NCI-H1694 treated with DMSO at 0.1 percent for 48 hours (cell line): ENCODE results near the gene C10orf62.
"Not testable (repeated sequence)": the region's sequence is repeated elsewhere in the genome, so short reads cannot be mapped to it uniquely, and the experiment has no call there.

Experiments used
- DNase-seq: peaks from one replicate; lab custom pipeline; 2025; lab: John Stamatoyannopoulos, UW

Gene C10orf62

DNA sequence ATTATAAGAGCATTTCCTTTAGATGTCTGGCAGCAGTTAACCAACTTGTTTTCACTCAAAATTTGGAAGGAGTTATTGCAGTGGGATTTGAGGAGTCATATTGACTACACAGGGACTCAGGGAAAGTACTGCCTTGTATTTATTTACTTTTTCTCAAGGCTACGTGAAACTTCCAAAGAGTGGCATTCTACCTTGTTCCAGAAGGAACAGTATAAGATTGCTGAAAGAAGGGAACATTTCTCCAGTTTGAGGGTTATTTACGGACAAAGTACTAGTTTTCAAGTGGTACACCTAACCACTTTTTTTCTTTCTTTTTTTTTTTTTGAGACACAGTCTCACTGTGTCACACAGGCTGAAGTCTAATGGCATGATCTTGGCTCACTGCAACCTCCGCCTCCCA is 38.7 kb downstream of the C10orf62 start:
- DNase-seq = no peak

DNA sequence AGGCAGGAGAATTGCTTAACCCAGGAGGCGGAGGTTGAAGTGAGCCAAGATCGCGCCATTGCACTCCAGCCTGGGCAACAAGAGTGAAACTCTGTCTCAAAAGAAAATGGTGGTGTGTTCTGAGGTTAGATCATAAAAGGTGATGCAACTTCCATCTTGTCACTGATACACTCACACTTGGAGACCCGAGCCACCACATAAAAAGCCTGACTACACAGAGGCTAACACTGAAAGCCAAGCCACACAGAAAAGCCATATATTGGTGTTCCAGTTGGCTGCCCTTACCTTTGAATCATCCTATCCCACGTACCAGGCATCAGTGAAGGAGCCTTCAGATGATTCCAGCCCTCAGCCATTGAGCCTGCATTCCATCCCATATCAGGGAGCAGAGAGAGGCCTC is 39.8 kb downstream of the C10orf62 start:
- DNase-seq = no peak

DNA sequence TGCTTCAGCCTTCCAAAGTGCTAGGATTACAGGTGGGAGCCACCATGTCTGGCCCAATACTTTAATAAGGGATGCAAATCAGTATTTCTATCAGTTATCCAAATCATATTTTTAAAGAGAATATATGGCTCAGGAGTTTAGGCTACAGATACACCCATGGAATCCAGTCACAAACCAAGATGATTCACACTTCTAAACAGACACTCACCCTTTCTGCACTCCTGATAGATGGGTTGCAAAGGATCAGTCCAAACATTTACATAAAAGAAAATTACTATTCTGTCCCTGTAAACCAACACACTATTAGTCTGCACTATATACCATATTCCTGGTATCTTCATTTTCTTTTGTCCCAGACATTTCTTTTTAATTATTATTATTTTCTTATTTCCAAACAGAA is 41.6 kb downstream of the C10orf62 start:
- DNase-seq = no peak

DNA sequence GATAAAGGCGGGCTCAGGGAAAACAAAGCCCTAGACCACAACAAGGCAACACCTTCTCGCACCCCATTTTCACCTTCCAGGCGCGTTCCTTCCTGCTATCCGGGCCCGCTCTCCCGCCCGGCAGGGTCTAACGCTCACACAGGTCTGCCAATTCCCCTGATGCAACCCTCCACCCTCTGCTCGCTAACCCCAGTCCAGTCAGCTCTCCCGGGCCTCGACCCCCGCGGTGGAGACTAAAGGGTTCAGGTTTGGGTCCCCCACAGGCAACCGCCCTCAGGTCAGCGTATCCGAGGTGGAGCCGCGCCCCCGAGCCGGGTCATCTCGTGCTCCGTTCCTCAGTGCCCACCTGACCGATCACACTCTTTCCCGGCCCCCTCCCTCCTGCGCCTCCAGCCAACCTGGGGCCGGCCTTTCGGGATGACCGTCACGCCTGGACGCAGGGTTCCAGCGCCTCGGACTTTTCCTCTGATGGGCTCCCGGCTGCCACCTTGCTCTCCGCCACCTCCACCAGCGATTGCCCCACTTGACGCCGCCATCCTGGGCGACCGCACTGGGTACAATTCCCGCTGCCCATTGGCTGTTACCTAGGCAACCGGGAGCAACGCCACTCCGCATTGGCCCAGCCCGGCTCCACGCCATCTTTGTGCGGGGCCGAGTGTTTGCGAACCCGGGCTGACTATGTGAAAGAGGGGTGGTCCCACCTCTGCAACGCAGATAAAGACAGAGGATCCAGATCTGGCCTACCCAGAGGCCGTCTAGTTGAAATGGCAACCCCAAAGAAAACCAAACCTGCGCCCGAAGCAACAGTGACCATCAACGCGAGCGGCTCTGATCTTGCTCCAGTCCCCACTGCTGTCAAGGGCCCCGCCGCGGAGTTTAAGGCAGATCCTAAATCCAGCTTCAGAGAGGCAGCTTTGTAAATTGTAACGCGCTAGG is 43.7 kb downstream of the C10orf62 start, which contains the start of gene MORN4:
Gene MORN4, minus strand, starts transcription at position 552 of the 936 bp plus-strand sequence. CDS start 13,847 bp downstream, outside the sequence.
- peak; percentile 56 for DNase-seq

DNA sequence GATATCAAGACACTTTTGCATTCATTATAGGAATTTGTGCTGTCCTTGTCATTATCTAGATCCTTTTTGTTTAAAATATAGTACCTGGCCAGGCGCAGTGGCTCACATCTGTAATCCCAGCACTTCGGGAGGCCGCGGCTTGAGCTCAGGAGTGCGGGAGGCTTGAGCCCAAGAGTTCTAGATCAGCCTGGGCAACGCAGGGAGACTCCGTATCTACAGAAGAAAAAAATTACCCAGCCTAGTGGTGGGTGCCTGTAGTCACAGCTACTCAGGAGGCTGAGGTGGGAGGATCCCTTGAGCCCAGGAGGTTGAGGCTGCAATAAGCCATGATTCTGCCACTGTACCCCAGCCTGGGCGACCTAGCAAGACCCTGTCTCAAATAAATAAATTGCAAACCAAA is 44.4 kb downstream of the C10orf62 start:
- DNase-seq = no peak

DNA sequence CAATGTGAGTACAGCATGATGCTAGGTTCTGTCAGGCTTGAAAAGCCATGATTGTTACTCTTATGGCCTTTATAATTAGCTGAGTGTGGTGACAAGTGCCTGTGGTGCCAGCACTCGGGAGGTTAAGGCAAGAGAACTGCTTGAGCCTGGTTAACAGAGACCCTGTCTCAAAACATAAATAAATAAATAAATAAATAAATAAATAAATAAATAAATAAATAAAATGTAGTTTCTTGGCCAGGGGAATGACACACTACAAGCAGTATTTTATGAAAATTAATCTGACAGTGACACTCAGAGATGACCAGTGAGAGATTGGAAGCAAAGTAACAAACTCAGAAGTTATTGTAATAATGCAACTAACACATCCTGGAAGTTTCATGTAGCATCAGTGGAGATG is 46.1 kb downstream of the C10orf62 start:
- no peak for DNase-seq

DNA sequence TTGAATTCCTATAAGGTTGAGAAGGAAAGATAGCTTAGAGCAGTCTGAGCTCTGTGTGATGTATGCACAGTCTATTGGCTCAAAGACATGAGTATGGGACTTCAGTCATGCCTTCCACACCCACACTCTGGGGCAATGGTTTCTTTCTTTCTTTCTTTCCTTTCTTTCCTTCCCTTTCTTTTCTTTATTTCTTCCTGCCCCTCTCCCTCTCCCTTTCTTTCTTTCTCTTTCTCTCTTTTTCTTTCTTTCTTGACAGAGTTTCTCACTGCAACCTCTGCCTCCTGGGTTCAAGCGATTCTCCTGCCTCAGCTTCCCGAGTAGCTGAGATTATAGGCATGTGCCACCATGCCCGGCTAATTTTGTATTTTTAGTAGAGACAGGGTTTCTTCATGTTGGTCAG is 49.6 kb downstream of the C10orf62 start:
- not testable (repeated sequence) for DNase-seq

DNA sequence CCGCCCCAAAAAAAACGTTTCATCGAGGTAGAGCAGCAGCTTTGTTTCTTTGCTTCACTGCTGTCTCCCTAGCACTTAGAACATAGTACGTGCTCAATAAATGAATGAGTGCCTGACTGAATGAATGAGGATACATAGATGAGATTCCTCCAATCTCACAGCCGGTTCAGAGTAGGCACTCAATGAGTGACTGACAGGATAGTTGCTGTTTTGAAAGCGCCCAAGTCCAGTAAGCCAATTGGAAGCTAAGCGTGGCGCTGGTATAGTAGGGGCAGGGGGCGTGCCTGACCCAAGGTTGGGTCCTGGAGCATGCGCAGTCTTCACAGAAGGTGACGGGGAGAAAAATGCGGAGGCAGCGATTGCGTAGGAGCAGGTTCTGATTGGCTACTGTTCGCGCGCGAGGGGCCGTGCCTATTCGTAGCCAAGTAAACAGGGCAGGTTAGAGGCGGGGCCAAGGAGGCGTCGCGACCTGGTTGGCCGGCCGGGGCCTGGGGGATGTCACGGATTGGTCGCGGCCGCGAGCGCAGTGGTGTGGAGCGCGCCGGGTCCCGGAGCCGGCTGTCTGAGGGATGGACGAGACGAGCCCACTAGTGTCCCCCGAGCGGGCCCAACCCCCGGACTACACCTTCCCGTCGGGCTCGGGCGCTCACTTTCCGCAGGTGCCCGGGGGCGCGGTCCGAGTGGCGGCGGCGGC is 50.8 kb downstream of the C10orf62 start, which contains the start of gene PI4K2A:
Gene PI4K2A, plus strand, starts transcription at position 498 of the 694 bp plus-strand sequence. Its CDS starts 72 bp downstream, at position 570.
- DNase-seq = peak; percentile 96
